GM23248 (cell line): ENCODE measurements around the gene ERCC2. TPM values are rescaled to one million over a fixed set of nuclear protein-coding genes. Genes with fewer than 3 reads are reported as not detected.
"Not testable (repeated sequence)": the region's sequence is repeated elsewhere in the genome, so short reads cannot be mapped to it uniquely, and the experiment has no call there.

Experiments used
- DNase-seq: peaks from one replicate; pipeline ENCODE4 v3.0.0-alpha.2; 2015
- H2AFZ ChIP-seq: fragments of 200-600 bp; sonication (generic); 2 replicates; pipeline ENCODE4 v1.6.1; 2016; ENCODE audit warnings: antibody characterized with exemption
- H3F3A ChIP-seq: fragments of 200-600 bp; sonication (generic); 2 replicates; pipeline ENCODE4 v1.6.1; 2016; ENCODE audit warnings: mild to moderate bottlenecking, antibody characterized with exemption, mixed run types; ENCODE audit not compliant: insufficient read depth
- H3K27ac ChIP-seq: fragments of 200-600 bp; sonication (generic); 2 replicates; pipeline ENCODE4 v1.5.1; 2016; ENCODE audit warnings: mild to moderate bottlenecking
- H3K27me3 ChIP-seq: fragments of 200-600 bp; sonication (generic); replicated peaks from 2 replicates; pipeline ENCODE4 v1.6.1; 2016; ENCODE audit warnings: mild to moderate bottlenecking; ENCODE audit not compliant: insufficient read depth
- H3K36me3 ChIP-seq: fragments of 200-600 bp; sonication (generic); 2 replicates; pipeline ENCODE4 v1.6.1; 2016; ENCODE audit warnings: low read depth, mild to moderate bottlenecking
- H3K4me1 ChIP-seq: fragments of 200-600 bp; sonication (generic); 2 replicates; pipeline ENCODE4 v1.6.1; 2016; ENCODE audit warnings: mild to moderate bottlenecking; ENCODE audit not compliant: insufficient read depth
- H3K4me2 ChIP-seq: fragments of 200-600 bp; sonication (generic); one replicate; pipeline ENCODE4 v1.6.1; 2016; ENCODE audit warnings: mild to moderate bottlenecking; ENCODE audit not compliant: unreplicated experiment
- H3K4me3 ChIP-seq: fragments of 200-600 bp; sonication (generic); 2 replicates; pipeline ENCODE4 v1.5.1; 2016; ENCODE audit warnings: mild to moderate bottlenecking
- H3K79me2 ChIP-seq: fragments of 200-600 bp; sonication (generic); 2 replicates; pipeline ENCODE4 v1.6.1; 2016; ENCODE audit warnings: mild to moderate bottlenecking; ENCODE audit not compliant: insufficient read depth
- H3K9ac ChIP-seq: fragments of 200-600 bp; sonication (generic); 2 replicates; pipeline ENCODE4 v1.6.1; 2016; ENCODE audit warnings: mild to moderate bottlenecking
- H3K9me2 ChIP-seq: fragments of 200-600 bp; sonication (generic); 2 replicates; pipeline ENCODE4 v1.6.1; 2016; ENCODE audit warnings: mixed run types, mild to moderate bottlenecking, moderate library complexity; ENCODE audit not compliant: insufficient read depth
- H3K9me3 ChIP-seq: fragments of 200-600 bp; sonication (generic); one replicate; pipeline ENCODE4 v1.6.1; 2017; ENCODE audit warnings: low read depth
- H4K20me1 ChIP-seq: fragments of 200-600 bp; sonication (generic); 2 replicates; pipeline ENCODE4 v1.6.0; 2016; ENCODE audit not compliant: insufficient read depth
- EZH2 ChIP-seq: fragments of 200-600 bp; sonication (generic); IDR thresholded peaks from 2 replicates; pipeline ENCODE4 v1.6.1; 2018; ENCODE audit warnings: antibody characterized with exemption, mild to moderate bottlenecking; ENCODE audit not compliant: insufficient read depth, poor library complexity, severe bottlenecking
- EZH2phosphoT487 ChIP-seq: fragments of 200-600 bp; sonication (generic); IDR thresholded peaks from 2 replicates; pipeline ENCODE4 v1.6.1; 2018; ENCODE audit warnings: antibody characterized with exemption, moderate library complexity, mild to moderate bottlenecking, low read depth; ENCODE audit not compliant: insufficient read depth
- WGBS, 2 experiments: methylation state at CpG; one replicate each; pipeline ENCODE4 v1.1.6; 2015 to 2017; ENCODE audit warnings: low lambda C conversion rate in 2 of 2, low coverage in 1 of 2; ENCODE audit errors: missing lambda C conversion rate in 2 of 2; 5-methylcytosine and 5-hydroxymethylcytosine counted together
- in situ Hi-C: fragments of 300-500 bp; cut with MboI; formaldehyde crosslinking; loops from 2 replicates; pipeline ENCODE4 v1.15.0; 2020
- polyA plus RNA-seq: library from polyadenylated mRNA; unstranded; fragments of >200 nt; fragmentation: Nextera tagmentation; extraction: Ambion mirVana; gene quantifications from 2 replicates; pipeline ENCODE4 v1.2.1, GENCODE V29; 2016
- total RNA-seq: library from RNA; depleted of rRNA; stranded (reverse); fragments of >200 nt; shearing (Covaris generic); gene quantifications from 2 replicates; pipeline ENCODE4 v1.2.3, GENCODE V29; 2014

Gene ERCC2
- total and polyA plus RNA-seq, 2 experiments from 2014 or later: 13.7 to 32.3 TPM

- DNase-seq: no peak
- no peak for TF ChIP-seq EZH2
- TF ChIP-seq EZH2phosphoT487: no peak
- in situ Hi-C loops: no loop called here
These were observed 33.6 kb downstream of the ERCC2 start for GRCh38 chr19:45336696-45337251.

GRCh38 chr19:45334881-45335280, 35.5 kb downstream of the ERCC2 start:
- H2AFZ ChIP-seq, H3F3A ChIP-seq, H3K9ac ChIP-seq, H3K9me3 ChIP-seq, H3K4me1 ChIP-seq, H4K20me1 ChIP-seq, H3K79me2 ChIP-seq, H3K4me2 ChIP-seq, H3K36me3 ChIP-seq, H3K27ac ChIP-seq, DNase-seq, H3K9me2 ChIP-seq, H3K27me3 ChIP-seq, H3K4me3 ChIP-seq, in situ Hi-C loops: not testable (repeated sequence)
- WGBS, 2 experiments: 68 to 71% methylated on average over 4 of the region's 4 CpGs

More at GRCh38 chr19:45336696-45337251, 33.6 kb downstream of the ERCC2 start:
- H3K4me2 ChIP-seq: no peak overlapping the region
- no peaks in the 10 kb centered on the region for H3K9me3 ChIP-seq
- no peak overlapping the region for H2AFZ ChIP-seq
- H3K4me3 ChIP-seq: no peak overlapping the region
- 57 to 62% methylated on average over 11 of the region's 11 CpGs for WGBS, 2 experiments
- H4K20me1 ChIP-seq: no peaks in the 10 kb centered on the region
- peaks cover 5% of the 10 kb centered on the region; the same call in 1 of the 2 replicates for H3K27me3 ChIP-seq
- no peaks in the 10 kb centered on the region for H3K79me2 ChIP-seq
- H3K4me1 ChIP-seq: no peaks in the 10 kb centered on the region
- H3K9ac ChIP-seq: no peak overlapping the region
- H3K36me3 ChIP-seq: no peaks in the 10 kb centered on the region
- no peak overlapping the region for H3K27ac ChIP-seq
- H3F3A ChIP-seq: no peaks in the 10 kb centered on the region
- no peaks in the 10 kb centered on the region for H3K9me2 ChIP-seq

GRCh38 chr19:45333609-45334303, 36.6 kb downstream of the ERCC2 start:
- Histone ChIP-seq H3K9ac (no peak overlapping the region), H4K20me1 (no peaks in the 10 kb centered on the region), H3K9me2 (no peaks in the 10 kb centered on the region), H3K36me3 (no peaks in the 10 kb centered on the region), H3F3A (no peaks in the 10 kb centered on the region), H3K79me2 (no peaks in the 10 kb centered on the region), H3K9me3 (no peaks in the 10 kb centered on the region), H3K4me3 (no peak overlapping the region), H3K27me3 (no peaks in the 10 kb centered on the region), H3K4me1 (no peaks in the 10 kb centered on the region), H2AFZ (no peak overlapping the region), H3K4me2 (no peak overlapping the region), H3K27ac (no peak overlapping the region)
- WGBS, 2 experiments: 77% methylated on average over 10 of the region's 10 CpGs
- DNase-seq: no peak
- TF ChIP-seq EZH2phosphoT487: no peak
- no peak for TF ChIP-seq EZH2
- in situ Hi-C loops: no loop called here

DNA sequence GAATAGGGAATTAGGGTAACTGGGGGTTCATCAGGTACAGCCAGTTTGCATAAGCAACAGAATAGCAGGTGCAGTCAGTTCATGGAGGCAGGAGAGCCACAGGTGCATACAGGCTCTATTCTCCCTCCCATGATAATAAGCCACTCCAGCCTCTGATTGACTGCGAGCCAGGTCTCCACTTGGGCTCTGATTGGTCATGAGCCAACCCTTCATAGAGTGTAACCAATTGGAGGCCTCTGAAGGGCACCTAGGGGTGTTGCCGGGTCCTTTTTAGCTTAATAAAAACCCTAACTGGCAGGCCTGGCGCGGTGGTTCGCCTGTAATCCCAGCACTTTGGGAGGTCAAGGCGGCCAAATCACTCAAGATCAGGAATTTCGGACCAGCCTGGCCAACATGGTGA, 39.0 kb downstream of the ERCC2 start:
- H3K9me2 ChIP-seq: no peaks in the 10 kb centered on the region
- 73 to 75% methylated on average over 7 of the region's 7 CpGs for WGBS, 2 experiments
- no peaks in the 10 kb centered on the region for H3K79me2 ChIP-seq
- no peak overlapping the region for H3K27ac ChIP-seq
- in situ Hi-C loops: no loop called here
- H3K36me3 ChIP-seq: no peaks in the 10 kb centered on the region
- H3K9me3 ChIP-seq: no peaks in the 10 kb centered on the region
- no peak overlapping the region for H3K4me3 ChIP-seq
- no peak overlapping the region for H3K9ac ChIP-seq
- TF ChIP-seq EZH2phosphoT487: no peak
- no peak for TF ChIP-seq EZH2
- H2AFZ ChIP-seq: no peak overlapping the region
- H3F3A ChIP-seq: no peaks in the 10 kb centered on the region
- no peak overlapping the region for H3K4me2 ChIP-seq
- no peaks in the 10 kb centered on the region for H4K20me1 ChIP-seq
- no peaks in the 10 kb centered on the region for H3K27me3 ChIP-seq
- no peaks in the 10 kb centered on the region for H3K4me1 ChIP-seq
- DNase-seq: no peak
